HG03457 (cell line): ENCODE measurements around the gene TOX2.
"Not testable (repeated sequence)": the region's sequence is repeated elsewhere in the genome, so short reads cannot be mapped to it uniquely, and the experiment has no call there.

Experiments
- ATAC-seq: cut with Tn5 transposase; IDR thresholded peaks from one replicate; pipeline ENCODE4 v1.9.1; 2021; ENCODE audit warnings: moderate number of reproducible peaks; ENCODE audit not compliant: unreplicated experiment

The TOX2 gene

GRCh38 chr20:44029848-44030230, 115.2 kb downstream of the TOX2 start:
- ATAC-seq, result no peak

GRCh38 chr20:44030394-44030793, 115.7 kb downstream of the TOX2 start:
- no peak for ATAC-seq

GRCh38 chr20:44031001-44031574, 116.4 kb downstream of the TOX2 start:
- no peak for ATAC-seq

- ATAC-seq, result no peak
These were observed 117.3 kb downstream of the TOX2 start for GRCh38 chr20:44031781-44032582.

GRCh38 chr20:44032583-44033331, 118.1 kb downstream of the TOX2 start:
- no peak for ATAC-seq

- no peak for ATAC-seq
These were observed 118.7 kb downstream of the TOX2 start for GRCh38 chr20:44033344-44033743.

- ATAC-seq, result no peak
These were observed 119.2 kb downstream of the TOX2 start for GRCh38 chr20:44033873-44034272.

GRCh38 chr20:44034451-44034850, 119.8 kb downstream of the TOX2 start:
- no peak for ATAC-seq

GRCh38 chr20:44034965-44035635, 120.4 kb downstream of the TOX2 start:
- no peak for ATAC-seq

GRCh38 chr20:44035924-44036323, 121.3 kb downstream of the TOX2 start:
- ATAC-seq, result no peak

- no peak for ATAC-seq
These were observed 121.8 kb downstream of the TOX2 start for GRCh38 chr20:44036441-44036840.

GRCh38 chr20:44038681-44039123, 124.0 kb downstream of the TOX2 start:
- no peak for ATAC-seq

GRCh38 chr20:44039147-44039546, 124.5 kb downstream of the TOX2 start:
- no peak for ATAC-seq

- no peak for ATAC-seq
These were observed 125.1 kb downstream of the TOX2 start for GRCh38 chr20:44039741-44040140.

- no peak for ATAC-seq
These were observed 125.7 kb downstream of the TOX2 start for GRCh38 chr20:44040202-44040915.

GRCh38 chr20:44041001-44041400, 126.3 kb downstream of the TOX2 start:
- no peak for ATAC-seq

GRCh38 chr20:44044712-44045111, 130.1 kb downstream of the TOX2 start:
- ATAC-seq, result not testable (repeated sequence)

GRCh38 chr20:44050327-44050726, 135.7 kb downstream of the TOX2 start:
- ATAC-seq, result no peak

GRCh38 chr20:44050925-44051660, 136.4 kb downstream of the TOX2 start:
- no peak for ATAC-seq

- no peak for ATAC-seq
These were observed 137.0 kb downstream of the TOX2 start for GRCh38 chr20:44051661-44052000.
